Transverse colon (tissue), 3 donors: ENCODE results near the gene UFL1.

ENCODE experiments used
- CTCF ChIP-seq, 5 experiments: fragments of 200-600 bp in 3 of 5; fragments of 450-650 bp in 2 of 5; sonication (generic) in 3 of 5; IDR thresholded peaks; 1 replicate in 2 of 5; 2 replicates in 3 of 5; pipeline ENCODE4 v1.5.1; 2016 to 2017; ENCODE audit warnings: antibody characterized with exemption in 5 of 5, inconsistent platforms in 3 of 5, mild to moderate bottlenecking in 2 of 5, moderate library complexity in 1 of 5
- POLR2A ChIP-seq: fragments of 450-650 bp; IDR thresholded peaks from one replicate; pipeline ENCODE4 v1.6.1; 2016; ENCODE audit warnings: antibody characterized with exemption, mild to moderate bottlenecking, moderate library complexity

- TF ChIP-seq CTCF (IDR thresholded peaks at IDR 0.05) (no peak), POLR2A (no peak)
Measured at GRCh38 chr6:96545882-96546281, 24.3 kb downstream of the UFL1 start.
